Activated CD4-positive, alpha-beta T cell treated with anti-CD3 and anti-CD28 coated beads, Interleukin-10, Interleukin-2, amounts not matched to agents 100 ng/mL and 50 ng/mL, durations not matched to agents 16 hours and 8 hours (primary cell): ENCODE results near the gene CHCHD3.

ENCODE experiments used
- DNase-seq: peaks from one replicate; pipeline ENCODE4 v3.0.0-alpha.2; 2020

The CHCHD3 gene

DNA sequence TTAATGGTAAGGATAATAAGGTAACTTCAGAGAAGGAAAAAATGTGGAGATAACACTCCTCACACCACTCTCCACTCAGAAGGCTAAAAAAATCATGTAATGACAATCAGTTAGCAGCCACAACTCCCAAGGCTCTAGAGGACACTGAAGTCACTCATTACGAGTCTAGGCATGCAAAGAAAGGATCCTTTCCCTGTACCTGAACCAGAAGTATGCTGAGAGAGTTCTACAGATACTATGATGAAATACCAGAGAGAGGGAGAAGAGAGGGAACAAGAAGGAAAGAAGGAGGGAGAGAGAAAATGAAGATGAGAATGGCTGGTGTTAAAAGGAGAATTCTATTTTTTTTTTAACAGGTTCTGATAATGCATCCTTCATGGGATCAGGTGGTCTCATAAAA lies 281.4 kb downstream of the CHCHD3 start:
- no peak for DNase-seq

DNA sequence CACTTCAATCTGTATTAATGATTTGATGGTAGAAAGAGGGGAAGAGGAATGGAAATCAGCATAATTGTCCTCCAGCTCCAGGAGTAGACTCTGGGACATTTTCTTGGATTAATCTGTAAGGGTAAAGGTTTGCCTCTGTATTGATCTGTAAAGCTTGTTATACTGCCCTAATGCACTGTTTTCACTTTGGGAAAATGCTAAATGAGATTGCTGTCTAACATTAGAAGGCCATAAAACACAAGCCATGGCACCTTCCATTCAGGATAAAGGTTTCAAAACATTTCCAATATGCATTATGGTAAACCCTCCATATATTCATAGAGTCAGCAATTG lies 282.8 kb downstream of the CHCHD3 start:
- DNase-seq: no peak

DNA sequence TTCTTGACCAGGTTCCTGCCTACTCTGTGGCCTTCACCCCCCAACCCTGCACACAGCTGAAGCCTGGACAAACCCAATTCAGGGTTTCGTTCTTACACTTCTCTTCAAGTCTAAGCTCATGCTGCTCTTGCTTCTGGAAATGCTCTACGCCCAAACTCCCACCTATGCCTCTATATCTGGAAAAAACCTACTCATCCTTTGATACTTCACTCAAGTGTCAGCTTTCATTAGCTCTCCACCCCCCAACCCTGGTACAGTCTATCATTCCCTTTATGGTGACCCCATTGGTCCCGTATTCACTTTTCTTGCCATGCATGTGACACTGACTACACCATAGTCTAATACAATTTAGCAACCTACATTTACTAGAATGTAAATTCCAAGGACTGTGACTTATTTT lies 284.7 kb downstream of the CHCHD3 start:
- no peak for DNase-seq

DNA sequence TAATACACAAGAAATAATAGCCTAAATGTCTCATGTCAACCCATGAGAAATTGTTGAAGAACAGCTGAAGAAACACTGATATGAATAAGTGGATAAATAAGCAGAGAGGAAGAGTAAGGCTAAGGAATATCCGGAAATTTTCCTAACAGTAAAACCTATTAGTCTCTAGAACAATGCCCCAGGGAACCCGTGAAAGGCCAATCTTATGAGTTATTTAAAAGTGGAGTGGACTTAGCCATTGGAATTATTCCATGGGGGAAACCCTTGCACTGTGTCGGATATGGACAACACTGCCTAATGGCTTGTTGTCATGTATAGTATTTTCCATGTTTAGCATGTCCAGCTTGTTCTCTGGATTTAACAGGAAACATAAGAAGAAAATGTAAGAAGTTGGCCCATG lies 288.4 kb downstream of the CHCHD3 start:
- DNase-seq: no peak

DNA sequence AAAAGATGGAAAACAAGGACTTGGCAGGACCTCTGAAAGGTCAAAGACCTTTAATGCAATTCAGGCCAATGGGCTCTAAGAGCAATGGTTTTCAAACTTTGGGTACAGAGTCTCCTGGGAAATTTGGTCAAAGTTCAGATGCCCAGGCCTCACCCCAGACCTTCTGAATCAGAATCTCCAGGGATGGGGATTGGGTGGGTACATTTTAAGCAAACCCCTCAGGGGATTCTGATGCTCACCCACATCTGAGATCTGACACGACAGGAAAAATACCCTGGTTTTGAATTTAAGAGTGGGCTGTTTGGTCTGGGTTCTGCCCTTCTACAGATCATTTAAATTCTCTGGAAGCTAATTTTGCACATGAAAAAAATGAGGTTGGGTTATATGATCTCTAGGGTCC lies 290.9 kb downstream of the CHCHD3 start:
- DNase-seq: no peak

DNA sequence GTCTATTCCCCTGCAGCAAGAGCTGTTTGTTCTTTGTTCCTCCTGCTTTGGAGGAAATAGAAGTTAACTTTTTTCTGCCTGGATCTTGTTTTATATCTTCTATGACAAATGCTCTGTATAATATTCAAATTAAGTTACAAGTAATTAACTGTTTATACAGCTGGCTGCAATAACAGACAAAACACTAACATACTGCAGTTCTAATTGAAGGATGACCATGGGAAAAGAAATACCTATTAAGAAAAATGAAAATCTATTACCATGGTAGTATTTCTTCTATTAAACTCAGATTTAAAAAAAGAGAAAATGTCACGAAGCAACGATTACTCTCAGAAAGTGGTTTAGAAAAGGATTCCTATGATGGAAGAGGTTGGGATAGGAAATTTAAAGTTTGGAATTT lies 291.8 kb downstream of the CHCHD3 start:
- DNase-seq: no peak

DNA sequence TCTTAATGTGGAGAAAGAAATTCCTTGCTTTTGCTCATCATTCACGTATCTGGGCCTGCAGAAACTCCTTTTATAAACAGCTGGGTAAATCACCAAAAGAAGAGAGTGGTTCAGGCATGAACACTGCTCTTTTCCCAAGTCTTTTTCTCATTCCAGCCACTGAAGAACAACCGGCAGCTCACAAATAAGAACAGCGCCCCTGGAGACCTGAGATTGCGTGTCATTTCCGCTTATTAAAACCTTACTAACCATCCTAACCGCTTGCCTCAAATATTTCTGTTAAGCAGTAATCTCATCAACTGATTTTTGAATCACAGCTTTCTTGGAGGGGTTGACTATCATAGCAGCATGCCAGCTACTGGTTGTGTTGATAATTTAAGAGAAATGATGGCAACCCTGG lies 292.6 kb downstream of the CHCHD3 start:
- no peak for DNase-seq

DNA sequence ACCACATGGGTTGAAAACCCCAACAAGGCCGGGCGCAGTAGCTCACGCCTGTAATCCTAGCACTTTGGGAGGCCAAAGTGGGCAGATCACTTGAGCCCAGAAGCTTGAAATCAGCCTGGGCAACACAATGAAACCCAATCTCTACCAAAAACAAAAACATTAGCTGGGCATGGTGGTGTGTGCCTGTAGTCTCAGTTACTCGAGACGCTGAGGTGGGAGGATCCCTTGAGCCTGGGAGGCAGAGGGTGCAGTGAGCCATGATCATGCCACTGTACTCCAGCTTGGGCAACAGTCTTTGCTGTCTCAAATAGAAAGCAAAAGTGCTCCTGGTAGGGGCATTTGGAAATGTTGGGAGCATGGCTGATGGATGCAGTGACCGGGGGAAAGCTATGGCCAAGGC lies 296.0 kb downstream of the CHCHD3 start:
- no peak for DNase-seq

DNA sequence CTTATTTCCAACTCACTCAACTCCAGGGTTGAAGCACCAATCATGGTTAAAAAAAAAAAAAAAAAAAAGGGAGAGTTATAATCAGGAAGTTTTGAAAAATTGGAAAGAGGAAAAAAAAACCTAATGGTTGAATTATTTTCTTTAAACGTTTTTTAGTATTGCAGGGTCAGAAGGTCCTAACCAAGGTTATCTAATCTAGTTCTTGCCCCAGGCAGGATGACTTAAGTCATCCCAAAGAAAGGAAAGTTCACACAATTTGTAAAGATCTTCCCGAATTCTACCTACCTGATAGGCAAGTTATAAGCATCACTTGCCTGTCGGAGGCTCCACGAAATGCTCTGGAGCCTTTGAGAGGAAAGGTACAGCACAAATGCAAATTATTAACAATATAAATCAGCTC lies 297.5 kb downstream of the CHCHD3 start:
- no peak for DNase-seq

DNA sequence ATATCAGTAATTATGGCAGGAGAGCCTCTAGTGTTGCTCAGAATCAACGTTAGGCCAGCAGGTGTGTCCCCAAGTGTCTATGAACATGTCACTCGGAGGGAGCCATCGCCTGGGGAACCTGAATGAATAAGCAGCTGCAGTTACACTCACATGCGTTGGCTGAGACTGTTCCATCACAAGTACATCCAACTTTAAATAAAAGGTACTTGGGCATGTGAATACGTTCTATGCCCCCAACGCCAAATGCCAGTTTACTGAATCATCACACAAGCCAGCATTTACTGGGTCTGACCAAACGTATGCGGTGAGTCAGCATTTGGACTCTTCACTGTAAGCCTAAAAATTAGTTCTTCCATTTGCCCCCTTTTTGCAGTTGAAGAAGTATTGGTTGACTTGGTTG lies 298.1 kb downstream of the CHCHD3 start:
- no peak for DNase-seq

DNA sequence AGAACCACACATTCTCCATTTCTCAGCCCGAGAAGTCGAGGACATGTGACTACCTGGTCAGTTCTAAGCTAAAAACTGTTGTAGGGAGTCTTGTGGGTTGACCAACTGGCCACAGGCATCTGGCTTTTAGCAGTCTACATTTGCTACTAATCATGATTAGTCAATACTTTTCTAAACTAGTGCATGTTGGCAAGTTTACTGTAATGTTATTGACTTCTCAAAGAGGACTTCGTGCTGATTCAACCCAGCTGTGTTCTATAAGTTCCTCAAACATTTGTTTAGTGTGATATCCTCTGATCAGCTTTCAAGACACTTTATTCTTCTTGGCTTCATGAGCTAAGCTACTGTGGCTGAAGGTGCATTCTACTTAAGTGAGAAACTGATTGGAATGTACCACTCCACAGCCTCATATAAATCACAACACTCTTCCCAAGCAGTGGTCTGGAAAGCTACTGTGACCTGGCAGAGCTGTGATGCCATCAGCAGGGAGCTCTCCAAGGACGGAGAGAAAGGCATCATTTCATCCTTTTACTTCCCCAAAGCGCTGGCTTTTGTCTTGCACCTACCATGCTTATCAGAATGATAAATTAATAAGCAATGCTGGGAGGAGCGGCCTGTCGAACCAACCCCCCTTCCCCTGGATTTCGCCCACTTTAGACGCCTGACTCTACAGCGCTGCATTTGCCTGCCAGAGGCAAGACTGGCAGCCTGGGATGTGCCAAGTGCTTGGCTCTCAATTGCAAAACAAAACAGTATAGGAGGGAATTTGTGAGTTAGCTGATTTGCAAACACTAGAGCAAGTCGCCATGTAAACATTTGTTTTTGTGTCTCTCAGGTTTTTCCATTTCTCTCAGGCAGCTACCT lies 298.9 kb downstream of the CHCHD3 start:
- DNase-seq: no peak

DNA sequence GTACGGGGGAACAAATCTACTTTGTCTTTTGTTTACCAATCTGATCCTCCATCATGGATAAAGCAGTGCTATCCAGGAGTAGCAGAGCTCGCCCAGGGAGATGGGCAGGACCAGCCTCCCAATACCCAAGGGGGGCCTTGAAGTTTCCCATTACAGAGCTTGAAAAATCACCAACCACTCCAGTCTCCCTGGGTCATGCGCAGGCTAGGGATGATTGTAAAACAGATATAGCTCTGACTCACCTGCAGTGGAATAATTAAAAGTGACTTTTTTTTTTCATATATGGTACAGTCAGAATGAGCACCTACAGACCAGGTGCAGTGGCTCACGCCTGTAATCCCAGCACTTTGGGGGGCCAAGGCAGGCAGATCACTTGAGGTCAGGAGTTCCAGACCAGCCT lies 301.1 kb downstream of the CHCHD3 start:
- no peak for DNase-seq

DNA sequence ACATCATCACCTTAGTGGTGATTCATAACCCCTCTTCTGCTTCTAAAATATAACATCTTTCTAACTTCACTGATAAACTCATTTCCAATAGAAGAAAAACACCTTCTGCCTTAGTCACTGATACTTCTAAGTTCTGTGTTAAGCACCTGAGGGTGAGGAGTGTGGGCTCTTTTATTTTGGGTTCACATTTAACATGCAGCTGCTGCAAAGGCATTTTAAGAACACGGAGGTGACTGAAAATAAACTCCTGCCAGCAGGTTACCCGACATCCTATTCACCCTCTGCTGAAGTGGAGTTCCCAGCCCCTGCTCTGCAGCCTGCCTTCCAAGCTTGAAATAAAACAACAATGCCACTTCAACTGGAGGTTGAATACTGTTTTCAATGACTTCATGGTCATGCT lies 302.7 kb downstream of the CHCHD3 start:
- DNase-seq: no peak

DNA sequence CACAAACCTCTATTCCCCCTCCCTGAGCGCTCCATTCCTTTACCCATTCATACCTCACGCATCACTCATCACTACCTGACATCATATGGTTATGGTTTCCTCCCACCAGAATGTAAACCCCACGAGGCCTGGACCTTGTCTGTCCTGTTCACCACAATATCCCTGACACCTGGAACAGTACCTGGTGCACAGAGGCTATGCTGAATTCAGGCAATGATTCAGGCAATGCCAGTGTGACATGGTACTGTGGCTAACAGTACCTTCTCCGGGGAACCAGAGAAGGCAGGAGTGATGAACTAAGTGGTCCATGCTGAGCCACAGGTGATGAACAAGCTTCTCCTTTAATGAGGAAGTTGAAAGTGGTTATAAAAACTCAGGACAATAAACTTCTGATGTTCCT lies 303.1 kb downstream of the CHCHD3 start:
- DNase-seq: no peak

DNA sequence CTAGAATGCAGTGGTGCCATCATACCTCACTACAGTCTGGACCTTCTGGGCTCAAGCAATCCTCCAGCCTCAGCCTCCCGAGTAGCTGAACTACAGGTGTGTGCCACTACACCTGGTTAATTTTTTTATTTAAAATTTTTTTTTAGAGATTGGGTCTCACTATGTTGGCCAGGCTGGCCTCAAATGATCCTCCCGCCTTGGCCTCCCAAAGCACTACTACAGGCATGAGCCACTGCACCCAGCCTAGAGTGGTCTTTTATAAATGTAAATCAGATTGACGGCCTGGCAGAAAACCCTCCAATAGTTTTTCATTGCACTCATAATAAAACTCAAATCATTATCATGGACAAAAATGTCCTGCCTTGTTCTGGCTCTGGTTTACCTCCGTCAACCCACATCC lies 303.9 kb downstream of the CHCHD3 start:
- no peak for DNase-seq

DNA sequence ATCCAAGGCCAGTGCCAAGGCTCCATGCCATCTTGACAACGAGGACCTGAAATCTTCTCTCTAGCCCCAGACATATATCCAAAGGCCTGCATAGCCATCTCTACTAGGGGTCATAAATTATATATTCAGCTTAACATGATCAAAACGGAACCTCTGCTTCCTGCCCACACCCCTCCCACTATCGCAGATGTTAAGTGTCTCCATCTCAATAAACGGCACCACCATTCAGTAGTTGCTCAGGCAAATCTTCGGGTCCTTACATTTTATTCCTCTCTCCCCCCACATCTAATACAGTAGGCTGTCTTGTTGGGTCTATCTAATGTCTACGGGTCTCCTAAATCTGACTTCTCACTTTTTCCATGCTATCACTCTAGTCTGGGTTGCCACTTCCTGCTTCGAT lies 304.5 kb downstream of the CHCHD3 start:
- DNase-seq: no peak

DNA sequence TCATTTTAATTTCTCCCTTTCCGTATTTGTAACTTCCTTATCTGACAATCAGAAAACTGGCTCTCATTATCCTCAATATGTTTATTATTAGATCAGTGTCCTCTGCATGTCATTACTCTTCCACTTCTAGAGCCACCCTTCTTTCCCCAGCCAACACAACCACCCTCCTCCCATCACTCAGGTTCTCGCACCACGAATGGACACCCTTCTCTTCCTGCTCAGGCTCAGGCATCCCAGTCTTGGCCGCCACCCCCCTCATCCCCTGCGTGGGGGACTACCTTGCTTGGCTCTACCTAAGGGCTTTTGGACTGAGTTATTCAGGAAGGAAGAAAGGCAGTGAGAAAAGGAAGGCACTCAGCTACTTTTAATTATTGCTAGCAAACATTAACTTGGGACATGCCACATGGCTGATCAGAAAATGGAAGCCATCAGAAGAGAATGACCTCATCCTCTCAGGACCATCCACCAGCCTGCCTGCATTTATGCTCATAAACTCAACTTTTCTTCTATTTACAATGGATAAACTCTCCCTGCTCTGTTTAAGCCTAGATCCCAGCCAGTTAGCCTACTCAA lies 305.8 kb downstream of the CHCHD3 start:
- no peak for DNase-seq

DNA sequence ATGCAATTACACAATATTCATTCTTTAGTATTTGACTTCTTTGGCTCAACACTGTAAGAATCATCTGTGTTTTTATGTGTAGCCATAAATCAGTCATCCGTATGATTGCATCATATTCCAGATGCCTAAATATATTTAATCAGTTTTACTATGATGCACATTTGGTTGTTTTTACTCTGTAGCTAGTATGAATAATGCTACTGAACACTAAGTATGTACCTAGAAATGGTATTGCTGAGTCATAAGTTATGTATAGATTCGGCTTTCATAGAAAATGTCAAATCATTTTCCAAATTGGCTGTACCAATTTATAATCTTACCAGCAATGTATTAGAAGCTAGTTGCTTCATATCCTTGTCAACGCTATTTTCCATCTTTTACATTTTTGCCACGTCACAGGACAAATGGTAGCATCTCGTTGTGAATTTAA lies 308.3 kb downstream of the CHCHD3 start:
- peak; percentile 64 for DNase-seq

DNA sequence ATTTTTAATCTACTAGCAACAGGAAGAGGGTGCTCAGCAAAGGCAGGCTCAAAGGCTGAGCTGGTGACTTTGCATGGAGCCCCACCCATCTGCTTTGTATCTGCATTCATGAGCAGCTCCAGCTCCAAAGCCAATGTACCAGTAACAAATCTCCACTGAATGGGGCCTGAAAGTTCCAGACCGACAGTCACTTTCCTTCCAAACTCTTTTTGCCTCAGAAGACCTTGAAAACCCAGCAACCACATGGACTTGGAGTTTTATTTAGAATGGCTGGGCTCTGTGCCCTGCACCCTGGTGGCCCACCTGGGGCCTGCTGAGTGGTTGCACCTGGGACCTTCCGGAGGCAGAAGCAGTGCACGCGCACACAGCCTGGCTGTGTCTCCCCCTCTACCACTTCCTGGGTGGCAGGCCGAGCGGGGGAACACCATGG lies 310.6 kb downstream of the CHCHD3 start:
- DNase-seq: no peak

DNA sequence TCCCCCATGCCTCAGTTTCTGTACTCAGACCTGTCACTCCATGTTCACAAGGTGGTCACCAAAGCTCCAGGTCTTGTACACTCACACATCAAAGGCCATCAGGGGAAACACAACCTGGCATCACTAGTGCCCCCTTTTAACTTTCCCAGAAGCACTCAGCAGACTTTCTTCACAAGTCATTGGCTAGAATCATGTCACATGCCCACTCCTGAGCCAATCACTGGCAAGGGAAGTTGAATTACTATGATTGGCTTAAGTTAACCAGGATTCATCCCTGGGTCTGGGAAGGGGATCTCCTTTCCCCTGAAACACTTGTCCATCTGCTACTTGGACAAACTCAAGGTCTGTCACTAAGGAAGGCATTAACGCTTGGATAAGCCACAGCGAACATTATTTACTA lies 311.8 kb downstream of the CHCHD3 start:
- no peak for DNase-seq

DNA sequence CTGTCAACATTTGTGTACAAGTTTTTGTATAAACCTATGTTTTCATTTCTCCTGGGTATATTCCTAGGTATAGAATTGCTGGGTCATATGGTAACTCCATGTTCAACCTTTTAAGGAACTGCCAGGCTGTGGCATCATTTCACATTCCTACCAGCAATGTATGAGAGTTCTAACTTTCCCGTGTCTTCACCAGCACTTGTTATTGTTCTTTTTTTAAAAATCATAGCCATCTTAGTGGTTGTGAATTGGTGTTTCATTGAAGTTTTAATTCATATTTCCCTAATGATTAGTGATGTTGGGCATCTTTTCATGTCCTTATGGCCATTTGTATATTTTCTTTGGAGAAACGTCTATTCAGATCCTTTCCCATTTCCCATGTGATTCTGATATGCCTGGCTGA lies 312.6 kb downstream of the CHCHD3 start:
- DNase-seq: no peak

DNA sequence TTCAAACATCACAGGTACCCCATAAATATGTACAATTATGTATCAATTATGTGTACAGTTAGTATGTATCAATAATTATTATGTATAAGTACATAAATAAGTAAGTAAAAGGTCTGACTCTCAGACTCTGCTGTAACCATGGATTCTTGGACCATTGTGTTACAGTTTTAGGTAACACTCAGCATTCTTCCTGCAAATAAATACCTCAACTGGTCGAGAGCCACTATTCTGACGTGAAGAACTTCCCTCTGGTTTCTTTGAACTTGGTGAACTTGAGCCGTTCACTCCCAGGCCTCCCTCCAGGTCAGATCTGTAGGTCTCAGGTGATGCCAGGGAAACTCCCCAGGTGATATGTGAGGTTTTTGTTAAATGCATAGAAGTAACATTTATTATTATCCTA lies 313.8 kb downstream of the CHCHD3 start:
- no peak for DNase-seq

DNA sequence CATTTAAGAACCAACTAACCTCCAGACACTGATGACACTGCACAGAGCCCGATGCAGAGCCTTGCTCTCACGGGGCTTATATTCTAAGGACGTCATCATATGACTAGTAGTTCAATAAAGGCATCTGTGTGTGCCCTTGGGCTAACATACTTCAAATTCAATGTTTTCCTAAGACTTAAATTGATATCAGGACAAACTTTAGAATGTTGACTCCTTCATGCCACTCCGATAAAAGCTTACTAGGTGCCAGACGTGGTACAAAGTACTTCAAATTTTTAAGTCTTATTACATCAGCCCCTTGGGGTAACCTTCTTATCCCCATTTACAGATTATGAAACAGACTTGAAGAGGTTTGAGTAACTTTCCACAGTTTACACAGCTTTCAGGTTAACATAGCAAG lies 314.5 kb downstream of the CHCHD3 start:
- no peak for DNase-seq

DNA sequence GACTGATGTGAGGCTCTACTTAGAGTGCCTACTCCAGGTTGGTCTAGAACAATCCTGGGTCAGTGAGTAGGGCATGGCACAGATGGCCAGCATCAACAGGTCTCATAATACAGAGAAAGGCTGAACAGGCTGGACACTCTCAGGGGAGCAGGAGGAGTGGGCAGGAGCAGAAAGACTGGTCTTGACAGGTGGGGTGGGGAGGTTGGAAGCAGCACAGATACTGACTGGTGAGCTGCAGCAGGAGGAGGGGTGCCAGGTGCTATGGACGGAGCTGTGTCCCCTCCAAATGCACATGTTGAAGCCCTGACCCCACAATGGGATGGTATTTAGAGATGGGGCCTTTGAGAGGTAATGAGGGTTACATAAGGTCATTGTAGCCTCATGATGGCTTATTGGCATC lies 315.2 kb downstream of the CHCHD3 start:
- DNase-seq: no peak

DNA sequence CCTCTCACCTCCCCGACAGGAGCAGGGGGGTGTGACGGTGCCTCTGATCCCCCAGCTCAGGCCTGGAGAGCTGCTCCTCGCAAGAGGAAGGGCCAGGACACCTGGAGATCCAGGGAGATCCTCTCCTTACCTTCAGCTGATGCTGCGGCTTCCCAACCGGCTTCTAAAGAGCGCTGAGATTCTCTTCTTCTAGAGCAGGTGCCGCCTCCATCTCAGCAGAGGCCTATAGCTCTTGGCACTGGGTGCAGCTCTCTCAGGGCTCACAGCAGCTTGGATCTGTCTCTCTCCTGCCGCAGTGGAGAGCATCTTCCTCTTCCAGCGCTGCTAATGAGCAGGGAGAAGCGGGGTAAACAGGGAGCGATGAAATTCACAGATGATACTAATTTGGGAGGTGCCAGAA lies 316.0 kb downstream of the CHCHD3 start:
- no peak for DNase-seq
